HUDEP-2 (cell line): ENCODE data around the gene UST.
A peak's percentile ranks its signal among the peaks of the same experiment; 100 is the strongest.
"Not testable (repeated sequence)": the region's sequence is repeated elsewhere in the genome, so short reads cannot be mapped to it uniquely, and the experiment has no call there.

Source experiments
- DNase-seq, 76 experiments: peaks; one replicate each; lab custom pipeline; 2025; ENCODE audit not compliant: unreplicated experiment in 76 of 76; lab: John Stamatoyannopoulos, UW

The UST gene

GRCh38 chr6:148967011-148967520 is 220.2 kb downstream of the UST start:
- DNase-seq: no peak

GRCh38 chr6:148967541-148967956 is 220.7 kb downstream of the UST start:
- no peak for DNase-seq

GRCh38 chr6:148968771-148969602 is 222.2 kb downstream of the UST start:
- DNase-seq: no peak

- no peak for DNase-seq
Observed at GRCh38 chr6:148969603-148970061, 222.8 kb downstream of the UST start.

- peak in 7 of 76 experiments; percentile 10 to 50 (median 26) for DNase-seq
Observed at GRCh38 chr6:148971031-148971927, 224.4 kb downstream of the UST start.

- peak in 1 of 76 experiments; percentile 3 for DNase-seq
Observed at GRCh38 chr6:148972481-148972880, 225.7 kb downstream of the UST start.

GRCh38 chr6:148973538-148974208 is 226.8 kb downstream of the UST start:
- peak in 1 of 76 experiments; percentile 16 for DNase-seq

GRCh38 chr6:148974351-148974750 is 227.5 kb downstream of the UST start:
- no peak for DNase-seq

GRCh38 chr6:148978298-148978697 is 231.5 kb downstream of the UST start:
- DNase-seq: not testable (repeated sequence)

GRCh38 chr6:148979014-148979901 is 232.4 kb downstream of the UST start:
- no peak for DNase-seq

GRCh38 chr6:148980234-148980633 is 233.4 kb downstream of the UST start:
- no peak for DNase-seq

GRCh38 chr6:148981515-148981914 is 234.7 kb downstream of the UST start:
- no peak for DNase-seq

- no peak for DNase-seq
Observed at GRCh38 chr6:148983101-148983761, 236.4 kb downstream of the UST start.

GRCh38 chr6:148983966-148984365 is 237.1 kb downstream of the UST start:
- DNase-seq: no peak

GRCh38 chr6:148984531-148985056 is 237.8 kb downstream of the UST start:
- no peak for DNase-seq

- no peak for DNase-seq
Observed at GRCh38 chr6:148985499-148985898, 238.7 kb downstream of the UST start.

GRCh38 chr6:148986608-148987007 is 239.8 kb downstream of the UST start:
- DNase-seq: no peak

GRCh38 chr6:148987982-148988381 is 241.2 kb downstream of the UST start:
- DNase-seq: no peak

- DNase-seq: no peak
Observed at GRCh38 chr6:148989585-148989984, 242.8 kb downstream of the UST start.
